HG03457 (cell line): ENCODE results near the gene FAM76A.
"Not testable (repeated sequence)": the region's sequence is repeated elsewhere in the genome, so short reads cannot be mapped to it uniquely, and the experiment has no call there.

ENCODE experiments used
- ATAC-seq: cut with Tn5 transposase; IDR thresholded peaks from one replicate; pipeline ENCODE4 v1.9.1; 2021; ENCODE audit warnings: moderate number of reproducible peaks; ENCODE audit not compliant: unreplicated experiment

The FAM76A gene

DNA sequence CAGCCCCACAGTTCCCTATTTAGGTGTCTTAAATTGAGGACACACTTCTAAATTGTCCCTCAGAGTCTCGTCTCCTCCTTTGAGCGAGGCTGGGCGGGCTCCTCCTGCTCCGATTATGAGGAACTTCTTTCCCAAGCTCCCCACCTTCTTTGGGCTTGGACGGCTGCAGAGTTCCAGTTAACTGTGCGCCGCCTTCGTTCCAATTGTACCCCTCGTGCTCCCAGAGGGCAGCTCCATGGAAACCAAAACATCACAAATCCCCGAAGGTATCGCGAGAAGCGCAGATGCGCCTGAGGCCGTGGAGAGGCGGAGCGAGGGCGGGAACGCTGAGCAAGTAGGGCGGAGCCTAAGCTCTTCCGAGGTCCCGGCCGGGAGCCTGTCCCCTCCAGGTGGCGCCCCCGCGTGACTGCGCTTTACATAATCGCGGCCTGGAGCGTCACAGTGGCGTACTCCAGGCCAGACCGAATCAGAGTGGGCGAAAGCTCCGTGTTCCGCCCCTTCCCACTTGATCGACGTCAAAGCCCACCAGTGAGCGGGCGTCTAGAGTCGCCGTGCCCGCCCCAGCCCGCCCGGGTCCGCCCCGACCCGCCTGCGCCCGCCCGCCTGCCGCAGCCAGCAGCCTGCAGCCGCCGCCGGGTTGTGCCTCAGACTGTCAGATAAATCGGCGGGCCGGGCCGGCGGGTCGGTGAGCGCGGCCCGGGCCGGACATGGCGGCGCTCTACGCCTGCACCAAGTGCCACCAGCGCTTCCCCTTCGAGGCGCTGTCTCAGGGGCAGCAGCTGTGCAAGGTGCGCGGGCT, at the start of gene FAM76A:
Gene FAM76A, plus strand, starts transcription at position 588 of the 799 bp plus-strand sequence. Its CDS starts 120 bp downstream, at position 708.
- ATAC-seq: peak; percentile 88

GRCh38 chr1:27676410-27676809, 49.4 kb upstream of the FAM76A start:
- ATAC-seq: no peak

DNA sequence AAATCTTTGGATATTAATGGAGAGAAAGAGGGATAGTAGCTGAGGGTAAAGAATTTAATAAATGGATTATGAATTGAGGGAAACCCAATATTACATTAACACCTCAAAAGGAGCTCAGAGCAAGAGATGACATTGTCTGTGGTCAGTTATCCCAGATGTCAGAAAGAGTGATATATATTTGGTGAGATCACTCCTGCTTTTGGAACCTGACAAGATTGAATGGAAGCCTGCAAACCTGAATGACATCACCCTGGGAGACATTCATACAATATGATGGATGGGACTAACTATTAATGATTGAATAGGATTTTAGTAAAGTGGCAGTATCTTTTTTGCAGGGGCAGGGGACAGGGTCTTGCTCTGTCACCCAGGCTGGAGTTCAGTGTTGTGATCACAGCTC, 47.0 kb upstream of the FAM76A start:
- ATAC-seq: no peak

DNA sequence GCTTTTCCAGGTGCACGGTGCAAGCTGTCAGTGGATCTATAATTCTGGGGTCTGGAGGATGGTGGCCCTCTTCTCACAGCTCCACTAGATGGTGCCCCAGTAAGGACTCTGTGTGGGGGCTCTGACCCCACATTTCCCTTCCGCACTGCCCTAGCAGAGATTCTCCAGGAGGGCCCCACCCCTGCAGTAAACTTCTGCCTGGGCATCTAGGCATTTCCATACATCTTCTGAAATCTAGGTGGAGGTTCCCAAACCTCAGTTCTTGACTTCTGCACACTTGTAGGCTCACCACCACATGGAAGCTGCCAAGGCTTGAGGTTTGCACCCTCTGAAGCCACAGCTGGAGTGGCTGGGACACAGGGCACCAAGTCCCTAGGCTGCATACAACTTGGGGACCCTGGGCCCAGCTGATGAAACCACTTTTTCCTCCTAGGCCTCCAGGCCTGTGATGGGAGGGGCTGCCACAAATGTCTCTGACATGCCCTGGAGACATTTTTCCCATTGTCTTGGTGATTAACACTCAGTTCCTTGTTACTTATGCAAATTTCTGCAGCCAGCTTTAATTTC, 45.5 kb upstream of the FAM76A start:
- not testable (repeated sequence) for ATAC-seq

DNA sequence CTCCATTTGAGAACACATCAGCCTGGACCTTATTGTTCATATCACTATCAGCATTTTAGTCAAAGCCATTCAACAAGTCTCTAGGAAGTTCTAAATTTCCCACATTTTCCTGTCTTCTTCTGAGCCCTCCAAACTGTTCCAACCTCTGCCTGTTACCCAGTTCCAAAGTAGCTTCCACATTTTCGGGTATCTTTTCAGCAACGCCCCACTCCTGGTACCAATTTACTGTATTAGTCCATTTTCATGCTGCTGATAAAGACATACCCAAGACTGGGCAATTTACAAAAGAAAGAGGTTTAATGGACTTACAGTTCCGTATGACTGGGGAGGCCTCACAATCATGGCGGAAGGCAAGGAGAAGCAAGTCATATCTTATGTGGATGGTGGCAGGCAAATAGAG, 44.2 kb upstream of the FAM76A start:
- ATAC-seq: not testable (repeated sequence)

GRCh38 chr1:27682351-27682944, 43.3 kb upstream of the FAM76A start:
- ATAC-seq: no peak

GRCh38 chr1:27684176-27684575, 41.6 kb upstream of the FAM76A start:
- no peak for ATAC-seq

DNA sequence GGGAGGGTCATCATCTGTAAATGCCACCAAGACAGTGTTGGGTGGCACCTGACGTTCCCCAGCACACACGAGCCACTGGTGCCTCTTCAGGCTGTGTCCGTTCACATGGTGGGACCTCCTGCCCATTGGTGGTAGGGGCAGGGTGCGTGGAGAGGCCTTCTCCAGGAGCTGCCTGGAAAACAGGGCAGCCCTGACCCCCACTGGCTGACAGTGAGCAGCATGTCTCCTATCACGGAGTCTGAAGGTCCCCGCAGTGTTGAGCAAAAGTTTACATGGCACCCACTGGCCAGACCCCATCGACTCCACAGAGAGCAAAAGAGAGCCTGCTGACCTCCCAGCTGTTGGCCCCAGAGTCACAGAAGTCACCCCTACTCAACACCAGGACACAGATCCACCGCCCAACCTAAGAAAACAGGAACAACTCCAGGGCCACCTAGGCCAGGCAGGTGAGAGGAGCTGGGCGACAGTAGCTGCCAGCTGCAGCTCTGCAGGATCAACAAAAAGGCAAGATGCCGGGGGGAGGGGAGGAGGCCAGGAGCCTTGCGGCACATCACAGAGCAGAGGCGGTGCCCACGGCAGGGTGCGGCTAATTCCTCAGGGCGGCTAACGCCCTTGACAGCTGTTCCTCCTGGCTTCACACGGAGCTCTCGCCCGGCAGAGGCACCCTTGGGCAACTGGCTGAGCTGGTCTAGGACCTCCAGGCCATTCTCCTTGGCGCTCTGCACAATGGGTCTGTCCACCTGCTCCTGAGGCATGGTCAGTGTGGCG, 39.4 kb upstream of the FAM76A start:
- ATAC-seq: no peak

DNA sequence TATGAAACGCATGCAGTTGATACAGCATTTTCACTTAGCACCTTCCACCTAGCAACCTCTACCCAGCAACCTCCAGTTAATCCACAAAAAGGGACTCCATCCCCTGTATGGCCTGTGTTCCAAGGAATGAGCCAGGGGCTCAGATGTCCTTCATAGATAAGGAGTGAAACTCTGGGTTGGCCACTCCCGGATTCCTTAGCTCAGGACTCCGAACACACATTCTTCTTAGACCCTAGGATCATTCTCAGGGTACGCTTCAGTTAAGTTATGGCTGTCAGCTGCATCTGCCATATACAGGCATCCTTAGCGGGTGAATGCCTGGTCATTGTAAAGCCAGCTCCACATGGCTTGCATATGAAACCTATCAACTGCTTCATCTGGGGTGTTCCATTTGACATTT, 37.9 kb upstream of the FAM76A start:
- no peak for ATAC-seq

- no peak for ATAC-seq
Measured at GRCh38 chr1:27689423-27690173, 36.2 kb upstream of the FAM76A start.

DNA sequence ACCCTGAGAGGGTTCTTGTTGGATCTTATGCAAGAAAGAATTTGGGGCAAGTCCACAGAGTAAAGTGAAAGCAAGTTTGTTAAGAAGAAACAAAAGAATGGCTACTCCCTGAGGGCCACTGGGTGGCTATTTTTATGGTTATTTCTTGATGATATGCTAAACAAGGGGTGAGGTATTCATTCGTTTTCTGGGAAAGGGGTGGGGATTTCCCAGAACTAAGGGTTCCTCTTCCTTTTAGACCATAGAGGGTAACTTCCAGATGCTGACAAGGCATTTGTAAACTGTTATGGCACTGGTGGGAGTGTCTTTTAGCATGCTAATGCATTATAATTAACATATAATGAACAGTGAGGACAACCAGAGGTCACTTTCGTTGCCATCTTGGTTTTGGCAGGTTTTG, 35.6 kb upstream of the FAM76A start:
- no peak for ATAC-seq

DNA sequence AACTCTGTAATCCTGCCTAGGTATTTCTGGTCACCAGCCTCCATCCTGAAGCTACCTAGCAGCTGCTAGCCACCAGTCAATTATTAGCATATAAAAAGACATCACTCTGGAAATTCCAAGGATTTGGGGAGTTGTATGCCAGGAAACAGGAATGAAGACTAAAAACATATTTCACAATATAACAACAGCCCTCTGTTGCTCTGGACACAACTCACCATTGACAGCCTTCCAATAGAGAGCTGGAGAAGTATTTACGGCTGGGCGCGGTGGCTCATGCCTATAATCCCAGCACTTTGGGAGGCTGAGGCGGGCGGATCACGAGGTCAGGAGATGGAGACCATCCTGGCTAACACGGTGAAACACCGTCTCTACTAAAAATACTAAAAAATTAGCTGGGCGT, 28.9 kb upstream of the FAM76A start:
- ATAC-seq: not testable (repeated sequence)

DNA sequence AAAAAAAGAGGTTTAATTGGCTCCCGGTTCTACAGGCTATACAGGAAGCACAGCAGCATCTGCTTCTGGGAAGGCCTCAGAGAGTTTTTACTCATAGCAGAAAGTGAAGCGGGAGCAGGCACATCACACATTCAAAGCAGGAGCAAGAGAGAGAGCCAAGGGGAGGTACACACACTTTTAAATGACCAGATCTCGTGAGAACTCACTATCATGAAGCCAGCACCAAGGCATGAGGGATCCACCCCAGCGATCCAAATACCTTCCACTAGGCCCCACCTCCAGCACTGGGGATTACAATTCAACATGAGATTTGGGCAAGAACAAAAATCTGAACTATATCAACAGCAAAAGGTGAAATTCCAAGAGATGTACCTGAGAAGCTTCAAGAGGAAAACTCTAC, 20.8 kb upstream of the FAM76A start:
- ATAC-seq: no peak

DNA sequence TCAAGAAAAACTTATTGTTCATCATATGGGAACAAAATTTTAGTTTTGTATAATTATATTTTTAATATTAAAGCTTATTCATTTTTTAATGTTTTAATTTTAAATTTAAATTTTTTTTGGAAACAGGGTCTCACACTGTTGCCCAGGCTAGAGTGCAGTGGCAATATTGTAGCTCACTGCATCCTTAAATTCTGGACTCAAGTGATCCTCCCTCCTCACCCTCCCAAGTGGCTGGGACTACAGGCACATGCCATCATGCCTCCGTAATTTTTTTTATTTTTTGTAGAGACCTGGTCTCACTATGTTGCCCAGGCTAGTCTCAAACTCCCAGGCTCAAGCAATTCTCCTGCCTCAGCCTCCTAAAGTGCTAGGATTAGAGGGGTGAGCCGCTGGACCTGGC, 20.2 kb upstream of the FAM76A start:
- ATAC-seq: no peak

DNA sequence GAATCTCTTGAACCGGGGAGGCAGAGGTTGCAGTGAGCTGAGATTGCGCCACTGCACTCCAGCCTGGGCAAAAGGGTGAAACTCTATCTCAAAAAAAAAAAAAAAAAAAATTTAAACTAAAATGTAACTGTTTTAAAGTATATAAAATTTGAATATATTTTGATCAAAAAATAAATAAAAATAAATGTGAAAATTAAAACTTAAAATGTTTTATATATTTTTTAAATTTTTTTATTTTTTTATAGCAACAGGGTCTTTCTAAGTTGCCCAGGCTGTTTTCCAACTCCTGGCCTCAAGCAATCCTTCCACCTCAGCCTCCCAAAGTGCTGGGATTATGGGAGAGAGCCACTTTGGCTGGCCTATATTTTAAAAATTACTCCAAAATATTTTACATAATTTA, 15.2 kb upstream of the FAM76A start:
- ATAC-seq: no peak

DNA sequence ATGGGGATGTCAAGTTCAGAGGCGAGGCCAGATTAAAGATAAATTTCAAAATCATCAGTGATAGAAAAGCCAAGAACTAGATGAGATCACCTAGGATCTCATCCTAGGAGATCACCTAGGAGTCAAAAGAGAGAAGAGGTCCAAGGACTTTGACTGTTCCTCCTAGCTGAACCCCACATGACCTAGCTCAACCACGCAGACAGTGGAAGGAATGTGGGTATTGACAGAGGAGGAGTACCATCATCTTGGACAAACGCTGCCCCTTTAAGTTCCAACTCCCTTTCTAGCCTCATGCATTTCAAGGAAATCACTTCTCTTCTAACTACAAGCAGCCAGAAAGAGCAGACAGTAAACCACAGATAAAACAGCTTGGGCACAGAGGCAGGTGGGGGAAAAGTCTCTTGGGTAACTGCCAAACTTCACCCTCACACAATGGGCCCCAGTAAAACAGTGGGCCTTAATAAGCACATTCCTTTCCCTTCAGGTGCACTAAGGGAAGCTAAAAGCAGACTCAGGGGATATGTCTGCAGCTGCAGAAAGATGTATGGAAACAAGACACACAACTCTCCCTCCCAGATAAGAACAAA, 12.5 kb upstream of the FAM76A start:
- no peak for ATAC-seq

DNA sequence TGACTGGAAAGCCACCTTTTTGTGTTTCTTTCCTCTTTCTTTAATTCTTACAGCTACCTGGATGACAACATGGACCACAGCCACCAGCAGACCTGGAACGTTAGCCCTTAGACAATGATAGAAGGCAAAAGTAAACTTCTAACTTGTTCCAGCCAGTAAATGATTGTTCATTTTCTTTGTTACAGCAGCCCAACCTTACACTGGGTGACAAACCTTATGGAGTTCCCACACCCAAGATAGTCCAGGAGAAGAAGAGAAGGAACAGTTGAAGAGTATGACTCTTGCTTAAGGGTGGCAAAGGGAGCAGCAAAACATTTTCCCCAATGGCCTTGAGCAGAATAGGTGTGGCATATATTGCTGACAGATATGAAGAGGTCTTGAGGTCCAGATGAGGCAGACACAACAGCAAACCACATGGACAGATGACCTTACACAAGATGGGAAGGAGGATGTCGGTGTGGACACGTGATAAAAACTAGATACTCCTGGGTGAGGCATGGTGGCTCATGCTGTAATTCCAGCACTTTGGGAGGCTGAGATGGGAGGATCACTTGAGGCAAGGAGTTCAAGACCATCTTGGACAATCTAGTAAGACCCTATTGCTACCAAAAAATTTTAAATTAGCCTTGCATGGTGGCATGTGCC, 11.8 kb upstream of the FAM76A start:
- no peak for ATAC-seq

- ATAC-seq: no peak
Measured at GRCh38 chr1:27716262-27716895, 9.4 kb upstream of the FAM76A start.
